Activated naive CD4-positive, alpha-beta T cell treated with anti-CD3 and anti-CD28 coated beads, Interleukin-2, amount 10 ng/mL, durations not matched to agents 7 days and 5 days (primary cell): ENCODE data around the gene SLC16A1.
A peak's percentile ranks its signal among the peaks of the same experiment; 100 is the strongest.

Experiments used
- CTCF ChIA-PET: fragments of 350-600 bp; sonication (Branson Sonifier 250); formaldehyde crosslinking; loops from one replicate; lab custom pipeline; 2021; ENCODE audit warnings: antibody characterized with exemption; lab: Charles Lee
- DNase-seq: peaks from one replicate; pipeline ENCODE4 v3.0.0-alpha.2; 2020
- H3K27ac Mint-ChIP-seq: one replicate; pipeline ENCODE4 v1.8.0; 2021; ENCODE audit warnings: mild to moderate bottlenecking, moderate library complexity, mixed read lengths
- H3K27me3 Mint-ChIP-seq: one replicate; pipeline ENCODE4 v1.8.0; 2021; ENCODE audit warnings: mild to moderate bottlenecking, mixed read lengths
- H3K36me3 Mint-ChIP-seq: one replicate; pipeline ENCODE4 v1.8.0; 2021; ENCODE audit warnings: mixed read lengths
- H3K4me1 Mint-ChIP-seq: one replicate; pipeline ENCODE4 v1.8.0; 2021; ENCODE audit warnings: mixed read lengths
- H3K4me3 Mint-ChIP-seq: one replicate; pipeline ENCODE4 v1.8.0; 2021; ENCODE audit warnings: mild to moderate bottlenecking, moderate library complexity, mixed read lengths
- H3K9me3 Mint-ChIP-seq: one replicate; pipeline ENCODE4 v1.8.0; 2021; ENCODE audit warnings: mixed read lengths

The SLC16A1 gene

DNA sequence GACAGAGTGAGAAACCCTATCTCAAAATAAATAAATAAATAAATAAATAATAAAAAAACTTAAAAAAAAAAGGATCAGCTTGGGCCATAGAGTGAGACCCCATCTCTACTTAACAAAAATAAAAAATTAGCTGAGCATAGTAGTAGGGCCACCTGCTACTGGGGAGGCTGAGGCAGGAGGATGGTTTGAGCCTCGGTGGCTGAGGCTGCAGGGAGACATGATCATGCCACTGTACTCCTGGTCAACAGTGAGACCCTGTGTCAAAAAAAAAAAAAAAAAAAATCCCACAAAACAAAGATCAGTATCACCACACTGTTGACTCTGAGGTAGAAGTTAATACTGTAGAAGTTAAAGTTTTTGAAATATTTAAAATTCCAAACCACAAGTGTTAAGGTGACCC, 29.1 kb downstream of the SLC16A1 start:
- no peak overlapping the region for H3K27ac Mint-ChIP-seq
- CTCF ChIA-PET, result no interaction called here
- no peak overlapping the region for H3K4me3 Mint-ChIP-seq
- no peaks in the 10 kb centered on the region for H3K27me3 Mint-ChIP-seq
- peaks cover 31% of the 10 kb centered on the region for H3K36me3 Mint-ChIP-seq
- H3K9me3 Mint-ChIP-seq, result no peaks in the 10 kb centered on the region
- H3K4me1 Mint-ChIP-seq, result no peaks in the 10 kb centered on the region
- DNase-seq, result no peak

DNA sequence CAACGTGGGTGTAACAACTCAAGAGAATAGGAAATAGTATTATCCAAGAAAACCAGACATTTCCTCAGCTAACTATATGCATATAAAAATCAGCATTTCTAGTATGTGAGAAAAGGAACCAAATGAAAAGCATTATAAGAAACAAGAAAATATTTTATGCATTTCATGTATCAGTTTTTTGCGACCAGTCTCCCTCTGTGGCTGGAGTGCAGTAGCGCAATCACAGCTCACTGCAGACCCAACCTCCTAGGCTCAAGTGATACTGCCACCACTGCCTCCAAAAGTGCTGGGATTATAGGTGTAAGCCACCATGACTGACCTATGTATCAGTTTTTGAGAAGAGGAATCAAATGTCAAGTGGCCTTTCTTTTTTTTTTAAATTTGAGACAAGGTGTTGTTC, 31.0 kb downstream of the SLC16A1 start:
- Mint-ChIP-seq H3K27ac (no peak overlapping the region), H3K36me3 (peaks cover 35% of the 10 kb centered on the region), H3K4me3 (no peak overlapping the region), H3K4me1 (no peaks in the 10 kb centered on the region), H3K27me3 (no peaks in the 10 kb centered on the region), H3K9me3 (no peaks in the 10 kb centered on the region)
- CTCF ChIA-PET, result no interaction called here
- no peak for DNase-seq

GRCh38 chr1:112923959-112924349, 32.0 kb downstream of the SLC16A1 start:
- no peaks in the 10 kb centered on the region for H3K4me1 Mint-ChIP-seq
- CTCF ChIA-PET, result no interaction called here
- no peak for DNase-seq
- H3K27me3 Mint-ChIP-seq, result no peaks in the 10 kb centered on the region
- no peaks in the 10 kb centered on the region for H3K9me3 Mint-ChIP-seq
- H3K27ac Mint-ChIP-seq, result no peak overlapping the region
- H3K36me3 Mint-ChIP-seq, result peaks cover 35% of the 10 kb centered on the region
- no peak overlapping the region for H3K4me3 Mint-ChIP-seq

DNA sequence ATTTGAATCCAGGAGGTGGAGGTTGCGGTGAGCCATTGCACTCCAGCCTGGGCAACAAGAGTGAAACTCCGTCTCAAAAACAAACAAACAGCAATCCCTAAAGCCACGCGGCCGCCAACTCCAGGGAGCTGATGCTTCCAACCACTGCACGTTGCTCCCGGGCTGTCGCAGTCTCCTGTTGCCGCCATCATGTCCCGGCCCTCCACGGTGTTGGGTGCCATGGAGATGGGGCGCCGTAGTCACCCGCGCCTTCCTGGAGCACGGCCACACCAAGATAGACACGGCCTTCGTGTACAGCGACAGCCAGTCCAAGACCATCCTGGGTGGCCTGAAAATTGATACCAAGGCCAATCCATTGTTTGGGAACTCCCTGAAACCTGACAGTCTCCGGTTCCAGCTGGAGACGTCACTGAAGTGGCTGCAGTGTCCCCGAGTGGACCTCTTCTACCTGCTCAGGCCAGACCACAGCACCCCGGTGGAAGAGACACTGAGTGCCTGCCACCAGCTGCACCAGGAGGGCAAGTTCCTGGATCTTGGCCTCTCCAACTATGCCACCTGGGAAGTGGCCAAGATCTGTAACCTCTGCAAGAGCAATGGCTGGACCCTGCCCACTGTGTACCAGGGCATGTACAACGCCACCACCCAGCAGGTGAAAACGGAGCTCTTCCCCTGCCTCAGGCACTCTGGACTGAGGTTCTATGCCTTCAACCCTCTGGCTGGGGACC, 32.6 kb downstream of the SLC16A1 start:
- CTCF ChIA-PET, result no interaction called here

GRCh38 chr1:112911506-112912220, 44.3 kb downstream of the SLC16A1 start:
- H3K9me3 Mint-ChIP-seq, result no peaks in the 10 kb centered on the region
- H3K4me1 Mint-ChIP-seq, result no peaks in the 10 kb centered on the region
- CTCF ChIA-PET, result no interaction called here
- no peak for DNase-seq
- H3K27ac Mint-ChIP-seq, result no peak overlapping the region
- no peak overlapping the region for H3K4me3 Mint-ChIP-seq
- H3K36me3 Mint-ChIP-seq, result peaks cover 26% of the 10 kb centered on the region
- H3K27me3 Mint-ChIP-seq, result no peaks in the 10 kb centered on the region

More for the DNA sequence above, 32.6 kb downstream of the SLC16A1 start:
- no peaks in the 10 kb centered on the region for H3K9me3 Mint-ChIP-seq
- H3K4me1 Mint-ChIP-seq, result no peaks in the 10 kb centered on the region
- no peak overlapping the region for H3K4me3 Mint-ChIP-seq
- no peaks in the 10 kb centered on the region for H3K27me3 Mint-ChIP-seq
- peaks cover 35% of the 10 kb centered on the region for H3K36me3 Mint-ChIP-seq
- no peak for DNase-seq
- H3K27ac Mint-ChIP-seq, result peak overlapping the region; percentile 28

DNA sequence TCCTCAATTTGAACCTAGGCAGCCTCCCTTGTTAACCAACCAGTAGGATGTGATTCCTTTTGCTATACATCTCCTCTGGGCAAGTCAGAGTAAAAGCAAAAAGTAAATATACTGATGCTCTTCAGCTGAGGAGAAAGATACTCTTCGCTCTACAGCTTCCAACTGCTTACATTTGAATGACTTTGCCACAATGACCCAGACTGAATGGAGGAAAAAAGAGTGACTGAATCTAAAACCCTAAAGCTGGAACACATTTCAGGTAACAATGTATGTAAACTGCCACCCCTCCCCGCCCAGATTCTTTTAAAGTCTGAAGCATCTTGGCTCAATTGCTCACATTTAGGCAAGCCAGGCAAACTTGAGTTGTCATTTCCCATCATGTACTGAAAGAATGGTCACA, 46.1 kb downstream of the SLC16A1 start:
- DNase-seq, result no peak
- H3K36me3 Mint-ChIP-seq, result peaks cover 17% of the 10 kb centered on the region
- H3K27me3 Mint-ChIP-seq, result no peaks in the 10 kb centered on the region
- H3K9me3 Mint-ChIP-seq, result no peaks in the 10 kb centered on the region
- peaks cover 4% of the 10 kb centered on the region for H3K4me1 Mint-ChIP-seq
- no peak overlapping the region for H3K4me3 Mint-ChIP-seq
- H3K27ac Mint-ChIP-seq, result no peak overlapping the region
- CTCF ChIA-PET, result no interaction called here

- Mint-ChIP-seq H3K27ac (no peak overlapping the region), H3K4me1 (peaks cover 22% of the 10 kb centered on the region), H3K9me3 (no peaks in the 10 kb centered on the region), H3K27me3 (no peaks in the 10 kb centered on the region), H3K4me3 (no peak overlapping the region), H3K36me3 (peaks cover 4% of the 10 kb centered on the region)
- no peak for DNase-seq
- CTCF ChIA-PET, result interaction anchor here (1.1 kb wide), 1 partner anchor 27 kb away, joined by 4 read pairs; no protein-coding TSS in a partner anchor
Measured at GRCh38 chr1:112906150-112906698, 49.8 kb downstream of the SLC16A1 start.

DNA sequence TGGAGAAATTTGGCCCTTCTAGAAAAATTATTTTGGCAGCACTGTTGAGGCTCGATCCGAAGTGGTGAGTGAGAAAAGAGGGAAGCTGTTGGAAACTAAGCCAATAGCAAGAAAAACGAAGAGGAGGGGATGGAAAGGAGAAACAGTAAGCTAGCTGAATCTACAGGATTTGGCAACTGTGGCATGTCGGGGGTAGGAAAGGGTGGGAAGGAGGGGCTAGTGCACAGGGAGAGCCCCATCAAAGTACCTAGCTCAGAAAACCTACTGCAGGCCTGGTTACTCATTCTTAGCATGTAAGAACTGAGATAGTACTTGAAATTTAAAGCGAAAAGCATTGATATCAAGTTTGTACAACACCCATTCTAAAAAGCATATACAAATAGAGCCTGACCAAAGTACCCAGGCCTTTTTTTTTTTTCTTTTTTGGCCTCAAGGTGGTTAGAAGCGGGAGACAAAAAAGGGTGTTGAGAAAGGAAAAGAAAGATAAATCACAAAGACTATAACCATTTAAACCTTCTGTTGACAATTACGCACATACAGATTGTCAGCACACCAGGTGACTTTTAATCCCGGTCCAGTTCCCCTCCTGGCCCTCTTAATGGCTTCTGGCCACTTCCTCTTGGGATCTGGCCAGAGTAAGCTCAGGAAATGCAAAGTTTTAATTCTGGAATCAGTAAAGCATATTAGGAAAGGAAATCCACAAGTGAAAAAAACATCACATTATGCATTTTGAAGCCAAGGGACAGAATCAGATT, 50.4 kb downstream of the SLC16A1 start:
- Mint-ChIP-seq H3K36me3 (peaks cover 4% of the 10 kb centered on the region), H3K27ac (no peak overlapping the region), H3K4me3 (no peak overlapping the region), H3K4me1 (peaks cover 22% of the 10 kb centered on the region), H3K9me3 (no peaks in the 10 kb centered on the region), H3K27me3 (no peaks in the 10 kb centered on the region)
- CTCF ChIA-PET, result interaction anchor here (0.8 to 1.1 kb wide), 2 partner anchors 26 to 167 kb away, joined by 3 to 4 read pairs; no protein-coding TSS in a partner anchor
- no peak for DNase-seq

GRCh38 chr1:112904831-112905261, 51.1 kb downstream of the SLC16A1 start:
- Mint-ChIP-seq H3K27ac (no peak overlapping the region), H3K36me3 (peaks cover 4% of the 10 kb centered on the region), H3K4me1 (peaks cover 22% of the 10 kb centered on the region), H3K9me3 (no peaks in the 10 kb centered on the region), H3K4me3 (no peak overlapping the region), H3K27me3 (no peaks in the 10 kb centered on the region)
- CTCF ChIA-PET, result interaction anchor here (0.8 kb wide), 2 partner anchors 168 kb away, joined by 3 read pairs; partner anchors contain the start of gene LRIG2
- no peak for DNase-seq

DNA sequence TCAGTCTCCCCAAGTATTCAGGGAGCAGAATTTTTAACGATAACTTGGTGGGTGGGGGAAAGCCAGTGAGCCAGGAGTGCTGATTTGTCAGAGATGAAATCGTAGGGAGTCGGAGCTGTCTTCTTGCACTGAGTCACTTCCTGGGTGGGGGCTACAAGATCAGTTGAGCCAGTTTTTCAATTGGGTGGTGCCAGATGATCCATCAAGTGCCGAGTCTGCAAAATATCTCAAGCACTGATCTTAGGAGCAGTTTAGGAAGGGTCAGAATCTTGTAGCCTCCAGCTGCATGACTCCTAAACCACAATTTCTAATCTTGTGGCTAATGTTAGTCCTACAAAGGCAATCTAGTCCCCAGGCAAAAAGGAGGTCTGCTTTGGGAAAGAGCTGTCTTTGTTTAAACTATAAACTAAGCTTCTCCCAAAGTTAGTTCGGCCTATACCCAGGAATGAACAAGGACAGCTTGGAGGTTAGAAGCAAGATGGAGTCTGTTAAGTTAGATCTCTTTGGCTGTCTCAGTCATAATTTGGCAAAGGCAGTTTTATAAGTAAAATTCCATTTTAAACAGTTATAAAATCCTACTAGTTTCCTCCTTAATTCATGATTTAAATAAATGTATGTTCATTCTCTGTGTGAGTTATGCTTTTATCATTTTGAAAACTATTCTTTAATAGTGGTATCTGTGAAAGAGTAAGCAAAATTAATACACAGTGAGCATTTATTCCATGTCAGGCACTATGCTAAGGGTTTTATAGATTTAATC, 51.7 kb downstream of the SLC16A1 start:
- Mint-ChIP-seq H3K27ac (peak overlapping the region; percentile 70), H3K9me3 (no peaks in the 10 kb centered on the region), H3K27me3 (no peaks in the 10 kb centered on the region), H3K36me3 (peaks cover 3% of the 10 kb centered on the region), H3K4me1 (peaks cover 22% of the 10 kb centered on the region), H3K4me3 (no peak overlapping the region)
- CTCF ChIA-PET, result interaction anchor here (0.8 kb wide), 1 partner anchor 169 kb away, joined by 3 read pairs; the partner anchor contains the start of gene LRIG2
- DNase-seq, result peak; percentile 38

- no peaks in the 10 kb centered on the region for H3K27me3 Mint-ChIP-seq
- CTCF ChIA-PET, result no interaction called here
- H3K4me3 Mint-ChIP-seq, result no peak overlapping the region
- H3K36me3 Mint-ChIP-seq, result no peaks in the 10 kb centered on the region
- no peak for DNase-seq
- H3K9me3 Mint-ChIP-seq, result no peaks in the 10 kb centered on the region
- peaks cover 22% of the 10 kb centered on the region for H3K4me1 Mint-ChIP-seq
- H3K27ac Mint-ChIP-seq, result no peak overlapping the region
Measured at GRCh38 chr1:112902221-112902620, 53.8 kb downstream of the SLC16A1 start.

- Mint-ChIP-seq H3K4me1 (peaks cover 22% of the 10 kb centered on the region), H3K27ac (no peak overlapping the region), H3K9me3 (peaks cover 2% of the 10 kb centered on the region), H3K27me3 (no peaks in the 10 kb centered on the region), H3K4me3 (no peak overlapping the region), H3K36me3 (no peaks in the 10 kb centered on the region)
- no peak for DNase-seq
- CTCF ChIA-PET, result no interaction called here
Measured at GRCh38 chr1:112901387-112901786, 54.6 kb downstream of the SLC16A1 start.

GRCh38 chr1:112896783-112897182, 59.2 kb downstream of the SLC16A1 start:
- Mint-ChIP-seq H3K36me3 (no peaks in the 10 kb centered on the region), H3K27me3 (peaks cover 7% of the 10 kb centered on the region), H3K4me3 (no peak overlapping the region), H3K4me1 (no peaks in the 10 kb centered on the region), H3K27ac (no peak overlapping the region), H3K9me3 (peaks cover 21% of the 10 kb centered on the region)
- CTCF ChIA-PET, result no interaction called here
- no peak for DNase-seq
